ENCODE measurements around the gene SHKBP1.

SHKBP1 gene

GRCh38 chr19:40565355-40565754, 11.3 kb upstream of the SHKBP1 start:
- H3K4me1 ChIP-seq = peaks cover 10 to 18% (median 16%) of the 10 kb centered on the region in 10 experiments
- peaks cover 29 to 44% (median 40%) of the 10 kb centered on the region in 11 experiments for H3K27me3 ChIP-seq
- H3K9ac ChIP-seq = no peak overlapping the region
- TF ChIP-seq Cebpa-rat (IDR thresholded peaks at IDR 0.05) = no peak
- H3K36me3 ChIP-seq = no peaks in the 10 kb centered on the region
- no peak overlapping the region for H3K4me2 ChIP-seq
- H3K27ac ChIP-seq = no peak overlapping the region
- no peaks in the 10 kb centered on the region for H3K9me3 ChIP-seq (replicated peaks in 1 of 11)
- no peaks in the 10 kb centered on the region; a peak in 1 of 22 replicates for H4K20me1 ChIP-seq
- no peak overlapping the region for H3K4me3 ChIP-seq

- Histone ChIP-seq H3K27ac (no peak overlapping the region), H3K4me1 (peaks cover 10 to 20% (median 18%) of the 10 kb centered on the region in 10 experiments), H3K27me3 (peaks cover 29 to 44% (median 40%) of the 10 kb centered on the region in 11 experiments), H3K4me3 (no peak overlapping the region), H4K20me1 (no peaks in the 10 kb centered on the region; a peak in 1 of 22 replicates), H3K36me3 (no peaks in the 10 kb centered on the region), H3K9me3 (replicated peaks in 1 of 11) (no peaks in the 10 kb centered on the region), H3K4me2 (no peak overlapping the region), H3K9ac (no peak overlapping the region)
- no peak for TF ChIP-seq Cebpa-rat (IDR thresholded peaks at IDR 0.05)
These were observed 10.7 kb upstream of the SHKBP1 start for GRCh38 chr19:40565910-40566495.

GRCh38 chr19:40567040-40567749, 9.5 kb upstream of the SHKBP1 start:
- Histone ChIP-seq H3K27me3 (peaks cover 29 to 44% (median 40%) of the 10 kb centered on the region in 11 experiments), H3K27ac (no peak overlapping the region), H3K4me1 (peaks cover 10 to 26% (median 25%) of the 10 kb centered on the region in 10 experiments), H3K9ac (no peak overlapping the region), H3K9me3 (replicated peaks in 1 of 11) (no peaks in the 10 kb centered on the region), H4K20me1 (no peaks in the 10 kb centered on the region; a peak in 1 of 22 replicates), H3K4me3 (no peak overlapping the region), H3K4me2 (no peak overlapping the region), H3K36me3 (no peaks in the 10 kb centered on the region)
- TF ChIP-seq Cebpa-rat (IDR thresholded peaks at IDR 0.05) = no peak

- Histone ChIP-seq H3K4me3 (no peak overlapping the region), H3K4me2 (no peak overlapping the region), H3K9me3 (replicated peaks in 1 of 11) (no peaks in the 10 kb centered on the region), H3K4me1 (peaks cover 10 to 30% (median 27%) of the 10 kb centered on the region in 10 experiments), H3K27me3 (peaks cover 29 to 44% (median 40%) of the 10 kb centered on the region in 11 experiments), H3K36me3 (no peaks in the 10 kb centered on the region), H4K20me1 (no peaks in the 10 kb centered on the region; a peak in 1 of 22 replicates), H3K27ac (no peak overlapping the region), H3K9ac (no peak overlapping the region)
- no peak for TF ChIP-seq Cebpa-rat (IDR thresholded peaks at IDR 0.05)
These were observed 8.8 kb upstream of the SHKBP1 start for GRCh38 chr19:40567750-40568494.

- H3K36me3 ChIP-seq = no peaks in the 10 kb centered on the region
- H3K27ac ChIP-seq = peak overlapping the region in 9 of 11 experiments; percentile 36 to 76 (median 66); a peak in 16 of 22 replicates
- no peaks in the 10 kb centered on the region for H3K9me3 ChIP-seq (replicated peaks in 1 of 11)
- H3K27me3 ChIP-seq = peaks cover 29 to 42% (median 40%) of the 10 kb centered on the region in 11 experiments
- peak overlapping the region; percentile 84 to 97 (median 92) for H3K4me2 ChIP-seq
- H3K4me3 ChIP-seq = peak overlapping the region; percentile 51 to 72 (median 58)
- peak overlapping the region; percentile 56 to 80 (median 75); a peak in 21 of 22 replicates for H3K9ac ChIP-seq
- H4K20me1 ChIP-seq = no peaks in the 10 kb centered on the region; a peak in 1 of 22 replicates
- peaks cover 10 to 46% (median 42%) of the 10 kb centered on the region in 10 experiments for H3K4me1 ChIP-seq
- no peak for TF ChIP-seq Cebpa-rat (IDR thresholded peaks at IDR 0.05)
These were observed 6.2 kb upstream of the SHKBP1 start for GRCh38 chr19:40570313-40571004.

GRCh38 chr19:40571005-40571318, 5.7 kb upstream of the SHKBP1 start:
- no peaks in the 10 kb centered on the region; a peak in 1 of 22 replicates for H4K20me1 ChIP-seq
- peaks cover 28 to 37% (median 35%) of the 10 kb centered on the region in 11 experiments for H3K27me3 ChIP-seq
- no peak overlapping the region for H3K27ac ChIP-seq
- H3K9me3 ChIP-seq (replicated peaks in 1 of 11) = no peaks in the 10 kb centered on the region
- no peak for TF ChIP-seq Cebpa-rat (IDR thresholded peaks at IDR 0.05)
- H3K4me1 ChIP-seq = peaks cover 15 to 51% (median 48%) of the 10 kb centered on the region in 10 experiments
- no peaks in the 10 kb centered on the region for H3K36me3 ChIP-seq
- H3K4me2 ChIP-seq = peak overlapping the region in 10 of 11 experiments; percentile 30 to 69 (median 44); a peak in 19 of 22 replicates
- no peak overlapping the region for H3K9ac ChIP-seq
- H3K4me3 ChIP-seq = no peak overlapping the region; a peak in 1 of 20 replicates

GRCh38 chr19:40571831-40572495, 4.7 kb upstream of the SHKBP1 start:
- Histone ChIP-seq H3K4me2 (peak overlapping the region in 9 of 11 experiments; percentile 0 to 69 (median 49); a peak in 16 of 22 replicates), H3K27me3 (peaks cover 19 to 27% (median 25%) of the 10 kb centered on the region in 11 experiments), H4K20me1 (no peaks in the 10 kb centered on the region), H3K36me3 (no peaks in the 10 kb centered on the region), H3K9ac (0 out of 22 replicates have a peak overlapping the region, but pooled peaks of 1 of the 11 experiments have one; percentile 44), H3K4me1 (peaks cover 17 to 54% (median 50%) of the 10 kb centered on the region in 10 experiments), H3K9me3 (replicated peaks in 1 of 11) (no peaks in the 10 kb centered on the region), H3K4me3 (no peak overlapping the region), H3K27ac (peak overlapping the region in 5 of 11 experiments; percentile 5 to 40 (median 15); a peak in 5 of 22 replicates)
- no peak for TF ChIP-seq Cebpa-rat (IDR thresholded peaks at IDR 0.05)

GRCh38 chr19:40575326-40575725, 1.3 kb upstream of the SHKBP1 start:
- TF ChIP-seq Cebpa-rat (IDR thresholded peaks at IDR 0.05) = no peak
- H3K4me2 ChIP-seq = peak overlapping the region; percentile 83 to 100 (median 93); a peak in 21 of 22 replicates
- H3K27ac ChIP-seq = peak overlapping the region in 9 of 11 experiments; percentile 81 to 97 (median 91); a peak in 18 of 22 replicates
- H3K27me3 ChIP-seq = no peaks in the 10 kb centered on the region
- H3K9ac ChIP-seq = peak overlapping the region in 9 of 11 experiments; percentile 85 to 90 (median 88); a peak in 17 of 22 replicates
- H3K4me1 ChIP-seq = peaks cover 37 to 75% (median 71%) of the 10 kb centered on the region in 10 experiments
- peaks cover 0 to 3% (median 0%) of the 10 kb centered on the region in 11 experiments; a peak in 2 of 22 replicates for H4K20me1 ChIP-seq
- peaks cover 2 to 23% (median 15%) of the 10 kb centered on the region in 11 experiments; a peak in 21 of 22 replicates for H3K36me3 ChIP-seq
- no peaks in the 10 kb centered on the region for H3K9me3 ChIP-seq (replicated peaks in 1 of 11)
- peak overlapping the region in 8 of 10 experiments; percentile 70 to 90 (median 82); a peak in 15 of 20 replicates for H3K4me3 ChIP-seq

All from BLaER1 treated with 17β-estradiol and CSF1 and Interleukin-3, amounts not matched to agents 10 nM and 100 nM (cell line).